Upper lobe of left lung (tissue), 4 donors: Measurements from ENCODE around the gene ERGIC1.

ENCODE experiments used
- CTCF ChIP-seq, 6 experiments: fragments of 450-650 bp in 4 of 6; fragments of 200-600 bp in 2 of 6; sonication (generic) in 2 of 6; IDR thresholded peaks; one replicate each; pipeline ENCODE4 v1.5.1; 2016 to 2019; ENCODE audit warnings: antibody characterized with exemption in 6 of 6
- EP300 ChIP-seq, 4 donors: sonication (generic); formaldehyde crosslinking; IDR thresholded peaks; one replicate each; pipeline ENCODE4 v1.5.1; 2017; ENCODE audit warnings: antibody characterized with exemption in 4 of 4, control low read depth in 2 of 4
- POLR2A ChIP-seq, 4 donors: fragments of 450-650 bp; IDR thresholded peaks; one replicate each; pipeline ENCODE4 v1.5.1; 2016 to 2017; ENCODE audit warnings: antibody characterized with exemption in 4 of 4, mild to moderate bottlenecking in 2 of 4
- POLR2AphosphoS5 ChIP-seq, 2 donors: sonication (generic); formaldehyde crosslinking; IDR thresholded peaks; one replicate each; pipeline ENCODE4 v1.5.1; 2017; ENCODE audit warnings: antibody characterized with exemption in 2 of 2

- TF ChIP-seq POLR2A (IDR thresholded peaks at IDR 0.05), result no peak
- no peak for TF ChIP-seq POLR2AphosphoS5 (IDR thresholded peaks at IDR 0.05)
- TF ChIP-seq CTCF (IDR thresholded peaks at IDR 0.05), result no peak
- TF ChIP-seq EP300 (IDR thresholded peaks at IDR 0.05), result no peak
Observed at GRCh38 chr5:172898843-172899369, 64.9 kb downstream of the ERGIC1 start.
